Measurements from ENCODE around the gene SRRM1. TPM values are rescaled to one million over a fixed set of nuclear protein-coding genes. Genes with fewer than 3 reads are reported as not detected.

The SRRM1 gene
- total and polyA plus RNA-seq, 10 of the 15 experiments (the other 5 are each of a cell fraction or from before 2014, with no cell fraction given), result 36.8 to 285 (median 126) TPM

DNA sequence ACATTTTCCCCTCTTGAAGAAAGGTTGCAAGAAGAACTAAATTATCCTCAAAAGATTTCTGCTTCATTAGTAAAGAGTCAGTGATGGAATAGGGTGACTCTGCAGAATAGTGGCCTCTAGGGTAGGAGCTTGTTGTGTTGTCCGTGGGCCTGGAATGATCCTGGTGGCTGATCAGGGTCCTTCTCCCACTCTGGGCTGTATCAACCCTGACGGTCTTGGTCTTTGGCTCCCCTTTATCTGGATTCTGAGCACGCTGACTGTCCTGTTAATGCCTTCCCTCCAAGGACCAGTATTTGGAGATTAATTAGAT, 36.9 kb upstream of the SRRM1 start:
- Histone ChIP-seq H3K79me2 (ENCODE audit: control insufficient read depth, insufficient read depth, low read length) (no peaks in the 10 kb centered on the region), H3K4me3 (no peak overlapping the region), H2AFZ (ENCODE audit: control insufficient read depth, low read depth, low read length) (no peak overlapping the region), H3K9me3 (replicated peaks; ENCODE audit: control insufficient read depth, insufficient read depth, low read length) (no peaks in the 10 kb centered on the region), H3K4me1 (ENCODE audit: control insufficient read depth, insufficient read depth, low read length) (no peaks in the 10 kb centered on the region), H3K9ac (ENCODE audit: control insufficient read depth, insufficient read depth, low read length) (no peak overlapping the region), H3K27me3 (replicated peaks in 1 of 2; ENCODE audit: control insufficient read depth in 2 of 2, insufficient read depth in 2 of 2, low read length in 1 of 2) (peaks cover 0 to 6% of the 10 kb centered on the region in 2 experiments; a peak in 2 of 4 replicates), H4K20me1 (ENCODE audit: control insufficient read depth, insufficient read depth) (no peaks in the 10 kb centered on the region), H3K27ac (ENCODE audit: control insufficient read depth, insufficient read depth) (no peak overlapping the region), H3K4me2 (ENCODE audit: control insufficient read depth, insufficient read depth) (no peak overlapping the region), H3K36me3 (ENCODE audit: control insufficient read depth in 2 of 2, insufficient read depth in 2 of 2, low read length in 1 of 2) (no peaks in the 10 kb centered on the region)
- ChIA-PET POLR2A (no interaction called here), CTCF (no interaction called here), RAD21 (ENCODE audit: unreplicated experiment) (no interaction called here), SMC1A (ENCODE audit: uncharacterized antibody, unreplicated experiment) (no interaction called here)
- intact Hi-C loops (cut with micrococcal nuclease; ENCODE audit: unreplicated experiment) (no loop called here), in situ Hi-C loops (cut with MboI) (no loop called here)
- FAIRE-seq (no peak), ATAC-seq (no peak), DNase-seq (ENCODE audit: low read depth, low spot score) (no peak)
- WGBS (ENCODE audit: insufficient coverage, insufficient replicate concordance, low lambda C conversion rate, missing lambda C conversion rate), result 27% methylated on average over 3 of the region's 3 CpGs
- TF ChIP-seq, protein P1, sequence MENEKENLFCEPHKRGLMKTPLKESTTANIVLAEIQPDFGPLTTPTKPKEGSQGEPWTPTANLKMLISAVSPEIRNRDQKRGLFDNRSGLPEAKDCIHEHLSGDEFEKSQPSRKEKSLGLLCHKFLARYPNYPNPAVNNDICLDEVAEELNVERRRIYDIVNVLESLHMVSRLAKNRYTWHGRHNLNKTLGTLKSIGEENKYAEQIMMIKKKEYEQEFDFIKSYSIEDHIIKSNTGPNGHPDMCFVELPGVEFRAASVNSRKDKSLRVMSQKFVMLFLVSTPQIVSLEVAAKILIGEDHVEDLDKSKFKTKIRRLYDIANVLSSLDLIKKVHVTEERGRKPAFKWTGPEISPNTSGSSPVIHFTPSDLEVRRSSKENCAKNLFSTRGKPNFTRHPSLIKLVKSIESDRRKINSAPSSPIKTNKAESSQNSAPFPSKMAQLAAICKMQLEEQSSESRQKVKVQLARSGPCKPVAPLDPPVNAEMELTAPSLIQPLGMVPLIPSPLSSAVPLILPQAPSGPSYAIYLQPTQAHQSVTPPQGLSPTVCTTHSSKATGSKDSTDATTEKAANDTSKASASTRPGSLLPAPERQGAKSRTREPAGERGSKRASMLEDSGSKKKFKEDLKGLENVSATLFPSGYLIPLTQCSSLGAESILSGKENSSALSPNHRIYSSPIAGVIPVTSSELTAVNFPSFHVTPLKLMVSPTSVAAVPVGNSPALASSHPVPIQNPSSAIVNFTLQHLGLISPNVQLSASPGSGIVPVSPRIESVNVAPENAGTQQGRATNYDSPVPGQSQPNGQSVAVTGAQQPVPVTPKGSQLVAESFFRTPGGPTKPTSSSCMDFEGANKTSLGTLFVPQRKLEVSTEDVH (IDR thresholded peaks at IDR 0.05; ENCODE audit: low read depth, partially characterized antibody), result no peak
- TF ChIP-seq SREBF1 (IDR thresholded peaks at IDR 0.05; ENCODE audit: low read length), result no peak
- TF ChIP-seq BCL11A (IDR thresholded peaks at IDR 0.05; ENCODE audit: low read depth, low read length), result no peak
- no TSS peak for BruUV-seq (replicated peaks)

DNA sequence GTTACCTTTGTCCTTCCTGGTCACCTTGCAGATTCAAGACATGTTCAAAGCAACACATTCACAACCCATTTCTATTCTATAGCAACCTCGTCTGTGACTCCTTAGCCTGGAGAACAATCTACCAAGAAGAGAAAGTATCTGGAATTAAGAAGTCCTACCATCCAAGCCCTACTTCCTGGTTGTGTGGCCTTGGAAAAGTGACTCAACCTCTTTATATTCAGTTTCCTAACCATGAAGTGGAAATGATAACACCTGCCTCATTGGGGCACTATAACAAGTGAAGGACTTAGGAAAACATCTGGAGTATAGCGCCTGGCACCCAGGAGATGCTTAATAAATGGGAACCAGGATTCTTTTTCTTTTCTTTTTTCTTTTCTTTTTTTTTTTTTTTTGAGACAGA, 36.5 kb upstream of the SRRM1 start:
- intact Hi-C loops (cut with micrococcal nuclease; ENCODE audit: unreplicated experiment), result no loop called here
- H3K9ac ChIP-seq (ENCODE audit: control insufficient read depth, insufficient read depth, low read length), result no peak overlapping the region
- no peak overlapping the region for H3K27ac ChIP-seq (ENCODE audit: control insufficient read depth, insufficient read depth)
- WGBS (ENCODE audit: insufficient coverage, insufficient replicate concordance, low lambda C conversion rate, missing lambda C conversion rate), result 18% methylated on average over 2 of the region's 2 CpGs
- H2AFZ ChIP-seq (ENCODE audit: control insufficient read depth, low read depth, low read length), result no peak overlapping the region
- FAIRE-seq (no peak), ATAC-seq (no peak), DNase-seq (ENCODE audit: low read depth, low spot score) (no peak)
- in situ Hi-C loops (cut with MboI), result no loop called here
- no peaks in the 10 kb centered on the region for H3K36me3 ChIP-seq (ENCODE audit: control insufficient read depth in 2 of 2, insufficient read depth in 2 of 2, low read length in 1 of 2)
- no peaks in the 10 kb centered on the region for H4K20me1 ChIP-seq (ENCODE audit: control insufficient read depth, insufficient read depth)
- H3K27me3 ChIP-seq (replicated peaks in 1 of 2; ENCODE audit: control insufficient read depth in 2 of 2, insufficient read depth in 2 of 2, low read length in 1 of 2), result peaks cover 0 to 6% of the 10 kb centered on the region in 2 experiments; a peak in 2 of 4 replicates
- TF ChIP-seq, protein P2, sequence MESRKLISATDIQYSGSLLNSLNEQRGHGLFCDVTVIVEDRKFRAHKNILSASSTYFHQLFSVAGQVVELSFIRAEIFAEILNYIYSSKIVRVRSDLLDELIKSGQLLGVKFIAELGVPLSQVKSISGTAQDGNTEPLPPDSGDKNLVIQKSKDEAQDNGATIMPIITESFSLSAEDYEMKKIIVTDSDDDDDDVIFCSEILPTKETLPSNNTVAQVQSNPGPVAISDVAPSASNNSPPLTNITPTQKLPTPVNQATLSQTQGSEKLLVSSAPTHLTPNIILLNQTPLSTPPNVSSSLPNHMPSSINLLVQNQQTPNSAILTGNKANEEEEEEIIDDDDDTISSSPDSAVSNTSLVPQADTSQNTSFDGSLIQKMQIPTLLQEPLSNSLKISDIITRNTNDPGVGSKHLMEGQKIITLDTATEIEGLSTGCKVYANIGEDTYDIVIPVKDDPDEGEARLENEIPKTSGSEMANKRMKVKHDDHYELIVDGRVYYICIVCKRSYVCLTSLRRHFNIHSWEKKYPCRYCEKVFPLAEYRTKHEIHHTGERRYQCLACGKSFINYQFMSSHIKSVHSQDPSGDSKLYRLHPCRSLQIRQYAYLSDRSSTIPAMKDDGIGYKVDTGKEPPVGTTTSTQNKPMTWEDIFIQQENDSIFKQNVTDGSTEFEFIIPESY (IDR thresholded peaks at IDR 0.05), result no peak
- ChIA-PET CTCF (no interaction called here), SMC1A (ENCODE audit: uncharacterized antibody, unreplicated experiment) (interaction anchor here (0.6 kb wide), 1 partner anchor 330 kb away, joined by 3 read pairs; no protein-coding TSS in a partner anchor), POLR2A (no interaction called here), RAD21 (ENCODE audit: unreplicated experiment) (no interaction called here)
- no peaks in the 10 kb centered on the region for H3K79me2 ChIP-seq (ENCODE audit: control insufficient read depth, insufficient read depth, low read length)
- H3K4me3 ChIP-seq, result no peak overlapping the region
- H3K4me2 ChIP-seq (ENCODE audit: control insufficient read depth, insufficient read depth), result no peak overlapping the region
- H3K4me1 ChIP-seq (ENCODE audit: control insufficient read depth, insufficient read depth, low read length), result no peaks in the 10 kb centered on the region
- H3K9me3 ChIP-seq (replicated peaks; ENCODE audit: control insufficient read depth, insufficient read depth, low read length), result no peaks in the 10 kb centered on the region
- BruUV-seq (replicated peaks), result no TSS peak
